Daoy (cell line): ENCODE results near the gene RNGTT. TPM values are rescaled to one million over a fixed set of nuclear protein-coding genes. Genes with fewer than 3 reads are reported as not detected.
A peak's percentile ranks its signal among the peaks of the same experiment; 100 is the strongest.

Experiments used
- DNase-seq: peaks from one replicate; pipeline ENCODE4 v3.0.0-alpha.2; 2015; ENCODE audit warnings: low read depth
- total RNA-seq: library from RNA; depleted of rRNA; stranded (reverse); fragments of >200 nt; shearing (Covaris generic); gene quantifications from 2 replicates; pipeline ENCODE4 v1.2.3, GENCODE V29; 2014

RNGTT gene
- total RNA-seq, 1 experiment from 2014 or later = 30.8 TPM

DNA sequence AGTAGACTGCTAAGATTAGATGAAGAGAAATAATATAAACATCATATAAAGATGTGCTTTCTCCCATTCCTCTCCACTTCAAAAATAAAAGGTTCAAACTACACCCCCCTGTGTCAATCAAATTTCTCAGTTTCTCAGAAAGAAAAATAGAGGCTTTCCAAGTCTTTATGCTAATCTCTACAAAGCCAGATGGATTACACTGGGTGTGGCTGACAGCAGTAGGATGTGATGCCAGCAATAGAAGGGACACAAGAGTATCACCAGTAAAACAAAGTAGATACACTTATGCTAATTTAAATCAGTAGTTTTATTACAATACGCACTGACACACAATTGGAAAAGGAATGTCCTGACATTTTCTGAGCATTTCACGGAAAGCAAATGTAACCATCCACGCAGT, 353.4 kb downstream of the RNGTT start:
- no peak for DNase-seq

DNA sequence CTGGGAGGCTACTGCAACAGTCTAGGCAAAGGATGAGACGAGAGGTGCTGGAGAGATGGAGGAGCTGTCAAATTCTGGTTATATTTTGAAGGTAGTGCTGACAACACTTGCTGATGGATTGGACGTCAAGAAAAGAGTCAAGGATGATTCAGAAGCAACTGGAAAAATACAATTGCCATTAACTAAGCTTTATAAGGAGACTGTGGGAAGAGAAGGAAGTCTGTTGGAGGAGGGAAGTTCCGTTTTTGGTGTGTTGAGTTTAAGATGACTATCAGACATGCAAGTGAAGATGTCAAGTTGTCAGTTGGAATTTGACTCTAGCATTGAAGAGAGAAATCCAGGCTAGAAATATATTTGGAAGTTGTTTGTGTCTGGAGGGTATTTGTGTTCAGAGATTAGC, 358.1 kb downstream of the RNGTT start:
- no peak for DNase-seq

DNA sequence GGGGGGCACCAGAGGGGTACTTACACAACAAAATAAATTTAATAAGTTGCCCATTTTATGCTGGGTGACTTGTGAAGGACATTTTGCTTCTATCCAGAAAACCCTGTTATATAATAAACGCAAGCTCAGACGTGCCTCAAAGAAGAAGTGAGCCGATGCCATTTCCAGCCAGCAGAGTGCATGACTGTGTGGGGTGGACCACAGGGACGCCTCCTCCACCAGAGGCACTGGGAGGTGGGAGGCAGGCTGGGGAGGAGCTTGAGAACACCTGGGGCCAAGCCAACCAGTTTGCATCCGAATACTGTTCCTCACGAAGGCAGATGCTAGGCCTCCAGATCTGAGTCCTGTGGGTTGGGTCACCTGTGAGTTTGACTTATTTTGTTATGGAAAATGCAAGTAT, 363.8 kb downstream of the RNGTT start:
- DNase-seq = no peak

DNA sequence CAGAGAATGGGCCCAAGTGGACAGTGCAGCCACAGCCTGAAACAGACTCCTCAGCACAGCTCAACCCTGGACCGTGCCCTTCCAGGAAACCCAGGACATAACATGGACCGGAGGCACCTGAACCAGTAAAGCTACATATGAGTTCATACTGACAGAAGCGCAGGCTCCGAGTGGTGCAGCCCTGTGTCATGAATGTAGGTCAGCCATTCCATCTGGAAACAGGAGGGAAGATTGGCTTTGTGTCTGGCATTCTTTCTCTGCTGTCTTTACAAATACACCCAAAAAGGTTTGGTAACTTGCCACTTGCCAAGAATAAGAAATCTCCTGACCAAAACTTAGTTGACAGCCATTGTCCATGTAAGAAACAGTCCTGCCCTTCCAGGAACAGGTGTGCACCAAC, 366.6 kb downstream of the RNGTT start:
- DNase-seq = no peak

DNA sequence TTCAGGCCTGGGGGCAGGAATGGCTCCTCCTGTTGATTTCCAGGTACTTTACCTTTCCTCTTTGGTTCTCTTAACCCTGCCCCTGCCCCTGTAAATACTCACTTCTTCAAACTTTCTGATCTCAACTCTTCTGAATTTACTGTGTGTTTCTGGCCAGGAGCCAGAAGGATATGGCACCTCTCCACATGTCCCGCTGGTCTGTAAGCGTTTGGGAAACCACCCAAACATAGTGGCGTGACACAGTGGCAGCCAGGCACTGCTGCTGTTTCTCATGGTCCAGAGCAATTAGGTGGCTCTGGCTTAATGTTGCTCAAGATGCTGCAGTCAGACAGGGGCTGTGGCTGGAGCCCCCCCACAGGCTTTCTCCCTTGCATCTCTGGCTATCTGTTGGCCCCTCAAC, 374.5 kb downstream of the RNGTT start:
- no peak for DNase-seq

DNA sequence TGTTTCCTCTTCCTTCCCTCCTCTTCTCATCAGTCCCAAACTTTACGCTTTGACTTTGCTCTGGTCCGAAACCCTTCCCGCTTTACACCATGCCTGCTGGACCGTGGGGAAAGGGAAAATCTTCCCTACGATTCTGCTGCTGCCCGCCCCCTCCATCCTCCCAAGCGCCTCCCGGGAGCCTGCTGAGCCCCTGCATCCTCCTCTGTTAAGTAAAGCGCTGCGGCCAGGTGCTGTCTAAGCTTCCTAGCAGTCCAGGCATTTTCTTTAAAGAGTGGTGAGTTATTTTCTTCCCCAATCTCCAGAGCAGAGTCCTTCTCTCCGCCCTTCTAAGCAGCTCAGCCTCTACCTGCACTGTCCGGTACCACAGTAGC, 376.3 kb downstream of the RNGTT start:
- no peak for DNase-seq

DNA sequence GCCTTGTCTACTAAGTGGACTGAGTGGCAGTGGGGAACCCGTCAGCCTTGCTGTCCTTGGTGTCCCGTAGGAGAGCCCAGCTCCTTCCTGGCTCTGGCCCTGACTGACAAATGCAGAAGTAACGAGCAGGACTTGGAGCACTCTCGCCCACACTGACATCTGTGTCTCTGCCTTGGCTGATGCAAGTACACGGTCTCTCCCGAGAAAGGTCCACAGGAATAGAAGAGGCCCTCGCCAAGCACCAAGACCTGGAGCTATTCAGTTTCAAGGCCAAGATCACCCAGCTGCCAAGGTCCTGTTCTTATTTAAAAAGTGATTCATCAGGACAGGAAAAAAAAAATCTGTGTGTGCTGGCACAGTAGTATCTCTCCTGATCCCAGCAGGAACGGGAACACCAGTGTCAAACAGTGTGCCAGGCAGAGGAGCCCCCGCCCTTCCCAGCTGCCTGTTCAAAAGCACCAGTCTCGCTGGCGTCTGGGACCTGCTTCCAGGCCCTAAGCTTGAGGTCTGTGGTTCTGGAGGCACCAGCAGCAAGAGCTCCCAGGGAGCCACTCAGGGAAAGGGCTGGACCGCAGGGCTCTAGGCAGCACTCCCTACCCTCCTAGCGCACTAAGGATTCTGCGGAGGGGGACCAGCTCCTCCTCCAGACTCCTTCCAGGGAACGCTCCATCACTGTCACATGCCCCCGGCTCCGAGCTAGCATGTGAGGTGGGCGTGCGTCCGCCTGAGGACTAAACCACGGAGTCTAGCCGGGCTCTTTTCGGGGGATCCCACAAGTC, 376.9 kb downstream of the RNGTT start:
- peak; percentile 5 for DNase-seq

DNA sequence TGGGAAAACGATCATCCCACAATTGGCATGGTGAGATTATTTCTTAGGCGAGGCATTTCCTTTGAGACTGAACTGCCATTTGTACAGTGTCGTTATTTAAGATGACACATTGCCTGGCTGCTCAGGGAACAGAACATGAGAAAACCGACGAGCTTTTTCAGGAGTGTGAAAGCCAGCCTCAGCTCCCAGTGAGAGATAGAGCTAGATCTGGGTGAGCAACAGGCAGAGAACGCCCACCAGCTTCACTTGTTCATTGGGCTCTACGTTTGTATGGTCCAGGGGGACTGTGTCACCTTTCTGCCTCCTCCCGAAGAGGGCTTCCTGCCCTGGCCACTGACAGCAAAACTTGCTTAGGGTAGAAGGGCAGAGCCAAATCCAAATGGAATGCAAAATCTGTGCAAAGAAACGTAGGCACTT, 378.1 kb downstream of the RNGTT start:
- no peak for DNase-seq

DNA sequence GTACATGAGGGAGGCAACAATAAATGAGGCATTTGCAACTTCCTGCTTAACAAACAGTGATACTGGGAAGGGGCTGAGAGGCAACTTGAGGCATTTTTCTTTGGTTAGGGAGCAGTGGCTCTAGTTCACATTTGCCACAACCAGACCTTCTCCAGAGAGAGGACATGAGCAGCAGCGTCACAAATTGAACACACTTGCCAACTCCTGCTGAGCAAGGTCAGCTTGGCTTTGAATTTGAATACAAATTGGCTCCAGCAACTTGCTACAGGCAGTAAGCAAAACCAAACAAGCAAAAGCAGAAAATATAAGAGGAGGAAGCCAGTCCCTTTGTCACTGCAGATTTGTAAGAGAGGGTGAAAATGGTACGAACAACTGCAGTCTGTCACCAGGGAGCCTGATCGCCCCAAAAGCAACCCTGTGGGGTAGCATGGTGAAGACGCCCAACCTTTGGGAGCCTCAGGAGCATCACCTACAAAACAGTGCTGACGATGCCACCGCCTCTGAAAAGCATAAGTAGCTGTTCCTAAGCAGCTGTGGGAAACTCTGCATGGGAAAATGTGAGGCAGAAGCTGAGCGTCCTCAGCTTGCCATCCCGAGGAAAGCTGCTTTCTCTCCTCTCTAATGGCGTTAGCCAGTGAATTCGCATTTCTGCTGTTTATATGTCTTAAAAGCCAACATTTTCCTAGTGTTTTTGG, 378.7 kb downstream of the RNGTT start:
- no peak for DNase-seq

DNA sequence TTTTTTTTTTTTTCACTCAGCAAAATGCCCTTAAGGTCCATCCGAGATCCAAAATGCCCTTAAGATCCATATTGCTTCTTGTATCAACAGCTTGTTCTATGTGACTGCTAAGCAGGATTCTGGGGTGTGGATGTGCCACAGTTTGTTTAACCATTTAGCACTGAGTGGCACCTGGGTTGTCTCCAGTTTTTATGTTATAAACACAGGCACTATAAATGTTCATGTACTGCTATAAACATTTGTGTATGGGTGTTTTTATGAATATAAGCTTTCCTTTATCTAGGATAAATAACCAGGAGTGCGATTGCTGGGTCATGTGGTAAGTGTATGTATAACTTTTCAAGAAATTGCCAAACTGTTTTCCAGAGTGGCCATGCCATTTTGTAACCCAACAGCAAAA, 386.0 kb downstream of the RNGTT start:
- DNase-seq = no peak

DNA sequence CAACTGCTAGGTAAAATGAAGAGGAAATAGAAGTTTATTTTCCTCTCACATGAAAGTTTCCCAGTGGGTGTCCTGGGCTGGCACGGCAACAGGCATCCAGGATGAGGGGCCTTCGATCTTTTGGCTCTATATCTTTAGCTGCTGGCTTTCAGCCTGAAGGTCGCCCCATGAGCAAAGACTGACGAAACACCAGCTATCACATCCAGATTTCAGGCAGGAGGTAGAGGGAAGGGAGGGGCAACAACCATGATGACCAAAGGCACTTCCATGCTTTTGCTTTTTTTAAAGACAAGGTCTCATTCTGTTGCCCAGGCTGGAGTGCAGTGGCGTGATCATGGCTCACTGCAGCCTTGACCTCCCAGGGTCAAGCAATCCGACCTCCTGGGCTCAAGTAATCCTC, 387.9 kb downstream of the RNGTT start:
- no peak for DNase-seq

DNA sequence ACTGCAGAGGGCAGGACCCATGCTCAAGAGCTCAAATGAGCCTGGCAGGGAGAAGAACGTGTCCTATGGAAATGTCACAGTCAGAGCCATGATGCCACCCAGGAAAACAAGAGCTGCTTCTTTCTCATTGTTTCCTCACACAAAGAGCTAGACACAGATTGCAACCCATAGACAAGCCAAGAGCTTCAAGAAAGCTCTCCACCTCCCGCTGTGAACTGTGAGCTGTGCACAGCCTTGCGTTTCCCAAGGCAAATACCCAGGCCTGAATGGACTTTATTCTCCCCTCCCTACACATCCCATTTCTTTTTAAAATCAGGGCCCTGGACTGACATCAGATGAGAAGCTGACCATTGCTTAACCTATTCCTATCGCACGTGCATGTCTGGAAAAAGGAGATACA, 388.8 kb downstream of the RNGTT start:
- no peak for DNase-seq

DNA sequence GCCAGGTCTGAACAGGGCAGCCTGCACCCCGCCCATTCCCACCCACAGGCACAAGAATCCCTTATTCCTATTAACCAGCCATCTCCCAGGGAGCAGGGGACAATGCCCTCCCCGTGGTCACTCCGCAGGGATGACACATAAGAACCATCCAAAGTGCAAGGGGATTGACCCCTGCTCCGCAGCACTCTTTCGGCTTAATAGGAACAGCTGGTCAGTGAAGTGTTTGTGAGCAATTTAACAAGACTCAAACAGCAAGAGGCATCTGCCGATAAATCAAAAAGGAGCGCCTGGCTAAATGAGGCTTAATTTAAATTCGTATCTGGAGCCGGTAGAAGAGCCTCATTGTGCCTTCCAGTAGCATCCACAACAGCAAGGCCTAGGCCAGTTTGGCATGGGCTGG, 389.4 kb downstream of the RNGTT start:
- DNase-seq = no peak

DNA sequence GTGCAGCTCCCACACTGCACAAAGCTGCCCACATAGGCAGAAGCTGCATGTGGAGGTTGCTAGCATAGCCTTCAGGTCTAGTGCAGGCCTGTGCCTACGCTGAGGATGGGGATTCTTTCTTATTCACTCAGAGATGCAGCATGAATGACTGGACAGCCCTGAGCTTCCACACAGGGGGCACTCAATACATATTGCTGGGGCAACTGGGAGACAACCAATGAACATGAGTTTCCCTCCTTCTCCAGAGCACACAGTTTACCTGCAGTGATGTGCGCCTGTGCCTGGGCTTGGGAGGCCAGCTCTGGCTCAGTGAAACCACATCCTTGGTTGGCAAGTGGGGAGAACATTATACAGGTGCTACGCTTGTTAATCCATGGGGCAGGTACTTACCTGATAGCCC, 389.9 kb downstream of the RNGTT start:
- DNase-seq = no peak

DNA sequence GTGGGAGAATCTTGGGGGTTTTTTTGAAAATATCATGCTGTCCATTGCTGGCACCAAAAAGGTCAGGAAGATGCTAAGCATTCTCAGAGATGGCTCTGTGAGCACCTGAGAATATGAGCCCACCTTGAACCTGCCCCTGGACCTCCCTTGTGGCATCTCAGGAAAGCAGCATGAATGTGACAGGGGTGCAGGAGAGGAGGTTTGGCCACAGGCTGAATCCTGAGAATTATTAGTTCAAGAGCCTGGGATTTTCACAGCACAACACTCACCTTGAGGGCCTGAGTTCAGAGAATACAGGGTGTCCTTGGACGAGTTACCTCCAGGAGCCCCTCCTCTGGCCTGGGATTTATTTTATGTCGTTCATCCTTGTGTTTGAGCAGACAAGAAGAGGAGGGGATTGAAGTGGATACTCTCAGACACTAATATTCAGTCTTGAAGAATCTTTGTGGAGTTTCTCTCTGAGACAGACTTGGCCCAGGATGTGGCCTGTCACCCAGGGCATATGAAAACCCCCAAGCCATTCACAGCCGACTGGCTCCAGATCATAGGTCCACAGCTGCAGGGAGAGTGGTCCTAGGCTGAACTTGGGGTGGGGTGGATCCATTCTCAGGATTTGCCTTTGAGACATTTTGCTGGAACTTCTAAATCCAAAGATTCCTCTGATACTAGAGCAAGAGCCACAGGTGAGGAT, 390.8 kb downstream of the RNGTT start:
- DNase-seq = no peak

DNA sequence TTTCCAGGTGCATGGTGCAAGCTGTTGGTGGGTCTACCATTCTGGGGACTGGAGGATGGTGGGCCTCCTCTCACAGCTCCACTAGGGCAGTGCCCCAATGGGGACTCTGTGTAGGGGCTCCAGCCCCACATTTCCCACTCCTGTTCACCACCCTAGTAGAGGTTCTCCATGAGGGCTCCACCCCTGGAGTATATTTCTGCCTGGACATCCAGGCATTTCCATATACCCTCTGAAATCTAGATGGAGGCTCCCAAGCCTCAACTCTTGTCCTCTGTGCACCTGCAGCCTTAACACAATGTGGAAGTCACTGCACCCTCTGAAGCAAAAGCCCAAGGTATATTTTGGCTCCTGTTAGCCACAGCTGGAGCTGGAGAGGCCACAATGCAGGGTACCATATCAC, 393.5 kb downstream of the RNGTT start:
- DNase-seq = no peak

DNA sequence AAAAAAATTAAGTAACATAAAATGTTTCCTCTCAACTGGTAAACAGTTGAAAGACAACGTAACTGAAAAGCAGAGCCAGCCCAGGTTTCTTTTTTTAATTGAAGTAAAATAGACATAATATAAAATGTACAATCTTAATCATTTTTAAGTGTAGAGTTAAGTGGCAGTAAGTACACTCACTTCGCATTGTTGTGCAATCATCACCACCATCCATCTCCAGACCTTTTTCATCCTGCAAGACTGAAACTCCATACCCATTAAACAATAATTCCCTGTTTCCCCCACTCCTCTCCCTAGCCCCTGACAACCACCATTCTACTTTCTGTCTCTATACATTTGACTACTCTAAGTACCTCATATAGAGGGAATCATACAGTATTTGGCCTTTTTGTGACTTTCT, 395.7 kb downstream of the RNGTT start:
- no peak for DNase-seq

DNA sequence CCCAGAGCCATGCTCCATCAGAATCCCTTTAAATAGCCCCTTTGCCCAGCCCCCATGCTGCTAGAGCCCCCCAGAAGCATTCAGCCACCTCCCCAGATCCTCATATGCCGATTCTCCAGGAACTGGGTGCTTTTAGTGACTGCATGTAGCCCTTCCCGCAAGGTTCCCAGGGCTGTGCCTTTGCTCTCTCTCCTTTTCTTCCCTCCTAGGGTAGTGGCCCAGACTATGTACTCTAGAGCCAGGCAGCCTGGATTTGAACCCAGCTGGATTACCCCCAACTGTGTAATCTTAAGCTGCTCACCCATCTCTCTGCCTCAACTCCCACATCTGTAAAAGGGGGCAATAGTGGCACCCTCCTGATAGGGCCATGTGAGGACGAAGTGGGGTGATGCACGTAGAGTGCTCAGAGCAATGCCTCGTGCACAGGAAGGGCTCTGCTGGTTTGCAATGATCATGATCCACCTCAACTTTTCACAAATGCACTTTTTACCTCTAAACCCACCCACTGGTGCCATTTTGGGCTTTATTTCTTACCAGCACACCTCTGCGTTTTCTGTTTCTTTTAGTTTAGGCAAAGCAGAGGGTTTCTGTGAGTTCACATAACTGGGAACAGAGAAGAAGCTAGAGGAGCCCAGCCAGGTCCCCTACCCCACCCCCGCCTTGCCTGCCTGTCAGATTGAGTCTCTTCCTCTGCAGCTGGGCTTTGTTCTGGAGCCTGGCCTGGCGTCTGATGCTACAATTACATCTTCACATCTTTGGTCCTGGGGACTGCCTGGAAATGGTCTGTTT, 396.5 kb downstream of the RNGTT start:
- DNase-seq = no peak

DNA sequence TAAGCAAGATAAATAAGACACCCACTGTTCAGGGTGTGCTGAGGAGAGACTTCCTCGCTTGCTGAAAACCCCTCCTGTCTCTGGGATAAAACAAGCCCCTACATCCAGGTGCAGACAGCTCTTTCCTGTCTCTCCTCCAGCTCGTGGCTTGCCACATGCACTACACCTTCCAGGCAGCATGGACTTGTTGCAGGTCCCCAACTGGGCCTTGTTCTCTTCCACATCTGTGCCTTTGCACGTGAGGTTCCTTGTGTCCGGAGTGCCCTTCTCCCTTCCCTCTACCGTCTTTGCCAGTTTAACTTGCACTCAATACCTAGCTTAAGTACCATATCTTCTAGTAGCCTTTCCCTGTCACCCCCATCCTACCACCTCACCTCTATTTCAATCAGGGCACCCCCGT, 397.6 kb downstream of the RNGTT start:
- no peak for DNase-seq

DNA sequence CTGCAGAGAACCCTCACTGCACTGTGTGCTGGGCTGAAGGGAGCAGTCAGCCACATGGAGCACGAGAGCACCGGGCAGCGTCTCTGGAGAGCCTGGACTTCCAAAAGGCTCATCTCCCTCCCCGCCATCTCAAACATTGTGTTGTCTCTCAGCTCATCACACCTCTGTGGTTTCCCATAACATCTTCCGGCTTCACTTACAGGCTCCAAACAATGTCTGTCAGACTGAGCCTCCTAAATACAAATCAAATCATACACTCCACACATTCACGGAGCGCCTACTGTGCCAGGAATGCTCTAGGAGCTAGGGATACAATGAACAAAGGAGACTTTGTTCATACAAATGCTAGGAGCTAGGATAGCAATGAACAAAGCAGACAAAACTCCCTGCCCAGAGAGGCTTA, 398.0 kb downstream of the RNGTT start:
- no peak for DNase-seq

DNA sequence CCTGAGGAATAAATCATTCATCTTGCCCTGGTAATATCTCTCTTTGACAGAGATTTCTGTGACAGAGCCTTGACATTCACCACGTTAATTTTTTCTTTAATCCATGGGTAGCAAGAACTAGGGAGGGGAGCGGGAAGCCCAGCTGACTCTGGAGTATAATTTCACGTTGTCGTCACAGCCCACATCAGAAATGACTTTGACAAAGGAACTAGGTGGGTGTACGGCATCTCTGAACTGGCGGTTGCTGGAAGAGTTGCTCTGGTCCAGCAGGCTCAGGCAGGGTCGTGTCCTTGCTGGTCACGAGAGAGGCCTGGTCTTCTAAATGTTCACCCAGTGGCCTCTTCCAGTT, 400.2 kb downstream of the RNGTT start:
- DNase-seq = no peak
